A673 (cell line): ENCODE results near the gene ATRX. TPM values are rescaled to one million over a fixed set of nuclear protein-coding genes. Genes with fewer than 3 reads are reported as not detected.
"Not testable (repeated sequence)": the region's sequence is repeated elsewhere in the genome, so short reads cannot be mapped to it uniquely, and the experiment has no call there.

Experiments used
- BruUV-seq: library from RNA; stranded (reverse); fragments of 400-500 nt; replicated peaks from 2 replicates; lab custom pipeline; 2021; lab: Mats Ljungman, UMichigan
- CTCF ChIA-PET: fragments of 300-600 bp; sonication (Branson Sonifier 250); formaldehyde crosslinking; loops from one replicate; lab custom pipeline; 2022; ENCODE audit warnings: antibody characterized with exemption; lab: Charles Lee
- POLR2A ChIA-PET: fragments of 300-600 bp; sonication (Branson Sonifier 250); formaldehyde crosslinking; loops from one replicate; lab custom pipeline; 2022; ENCODE audit warnings: antibody characterized with exemption; ENCODE audit not compliant: low non-redundant PET; lab: Charles Lee
- DNase-seq: peaks from one replicate; pipeline ENCODE4 v3.0.0-alpha.2; 2015; ENCODE audit warnings: low spot score
- H3K27ac ChIP-seq: fragments of 200-600 bp; sonication (generic); 2 replicates; pipeline ENCODE4 v1.5.1; 2016; ENCODE audit warnings: mixed run types, low read depth, mild to moderate bottlenecking, mixed read lengths, antibody characterized with exemption, low read length; ENCODE audit not compliant: poor library complexity, severe bottlenecking
- H3K27me3 ChIP-seq: fragments of 200-600 bp; sonication (generic); replicated peaks from 2 replicates; pipeline ENCODE4 v1.6.1; 2017; ENCODE audit warnings: mixed run types, low read depth, mild to moderate bottlenecking, mixed read lengths, antibody characterized with exemption, low read length; ENCODE audit not compliant: insufficient read depth, poor library complexity
- H3K36me3 ChIP-seq: fragments of 200-600 bp; sonication (generic); 2 replicates; pipeline ENCODE4 v1.6.1; 2016; ENCODE audit warnings: mixed run types, mild to moderate bottlenecking, mixed read lengths, antibody characterized with exemption, low read length; ENCODE audit not compliant: insufficient read depth, poor library complexity, severe bottlenecking
- H3K4me1 ChIP-seq: fragments of 200-600 bp; sonication (generic); 2 replicates; pipeline ENCODE4 v1.6.1; 2017; ENCODE audit warnings: mixed run types, mild to moderate bottlenecking, mixed read lengths, antibody characterized with exemption, low read length; ENCODE audit not compliant: insufficient read depth, poor library complexity, severe bottlenecking
- H3K4me3 ChIP-seq: fragments of 200-600 bp; sonication (generic); 2 replicates; pipeline ENCODE4 v1.5.1; 2016; ENCODE audit warnings: low read depth, mixed run types, mild to moderate bottlenecking, mixed read lengths, low read length; ENCODE audit not compliant: poor library complexity, severe bottlenecking
- H3K9me3 ChIP-seq: fragments of 200-600 bp; sonication (generic); 2 replicates; pipeline ENCODE4 v1.6.1; 2016; ENCODE audit warnings: mixed run types, low read depth, mild to moderate bottlenecking, mixed read lengths, antibody characterized with exemption, low read length; ENCODE audit not compliant: poor library complexity, severe bottlenecking
- EZH2 ChIP-seq: fragments of 200-600 bp; sonication (generic); IDR thresholded peaks from 2 replicates; pipeline ENCODE4 v1.6.1; 2017; ENCODE audit warnings: borderline replicate concordance, low read depth, mild to moderate bottlenecking, mixed read lengths, antibody characterized with exemption, low read length; ENCODE audit not compliant: poor library complexity, severe bottlenecking
- intact Hi-C: fragments of 100-400 bp; cut with micrococcal nuclease; formaldehyde crosslinking; loops from one replicate; pipeline ENCODE4 v1.10.0; 2022; ENCODE audit not compliant: unreplicated experiment
- total RNA-seq: library from RNA; stranded (reverse); gene quantifications from 2 replicates; pipeline ENCODE4 v1.2.3, GENCODE V29; 2021
- TF ChIP-seq, protein P1 (sequence below): fragments of 300-800, 200-600 bp; sonication (generic); conservative IDR thresholded peaks from 2 replicates; pipeline ENCODE4 v1.5.1; 2017; ENCODE audit warnings: low read depth, mild to moderate bottlenecking, antibody characterized with exemption, low read length, moderate library complexity, mixed read lengths

Gene ATRX
- total RNA-seq, 1 experiment from 2014 or later, result 101 TPM

- Histone ChIP-seq H3K36me3 (peaks cover 15% of the 10 kb centered on the region), H3K4me3 (no peak overlapping the region), H3K9me3 (no peaks in the 10 kb centered on the region), H3K27ac (no peak overlapping the region), H3K4me1 (no peaks in the 10 kb centered on the region), H3K27me3 (no peaks in the 10 kb centered on the region)
- intact Hi-C loops, result no loop called here
- no peak for TF ChIP-seq EZH2
- TF ChIP-seq, protein P1, sequence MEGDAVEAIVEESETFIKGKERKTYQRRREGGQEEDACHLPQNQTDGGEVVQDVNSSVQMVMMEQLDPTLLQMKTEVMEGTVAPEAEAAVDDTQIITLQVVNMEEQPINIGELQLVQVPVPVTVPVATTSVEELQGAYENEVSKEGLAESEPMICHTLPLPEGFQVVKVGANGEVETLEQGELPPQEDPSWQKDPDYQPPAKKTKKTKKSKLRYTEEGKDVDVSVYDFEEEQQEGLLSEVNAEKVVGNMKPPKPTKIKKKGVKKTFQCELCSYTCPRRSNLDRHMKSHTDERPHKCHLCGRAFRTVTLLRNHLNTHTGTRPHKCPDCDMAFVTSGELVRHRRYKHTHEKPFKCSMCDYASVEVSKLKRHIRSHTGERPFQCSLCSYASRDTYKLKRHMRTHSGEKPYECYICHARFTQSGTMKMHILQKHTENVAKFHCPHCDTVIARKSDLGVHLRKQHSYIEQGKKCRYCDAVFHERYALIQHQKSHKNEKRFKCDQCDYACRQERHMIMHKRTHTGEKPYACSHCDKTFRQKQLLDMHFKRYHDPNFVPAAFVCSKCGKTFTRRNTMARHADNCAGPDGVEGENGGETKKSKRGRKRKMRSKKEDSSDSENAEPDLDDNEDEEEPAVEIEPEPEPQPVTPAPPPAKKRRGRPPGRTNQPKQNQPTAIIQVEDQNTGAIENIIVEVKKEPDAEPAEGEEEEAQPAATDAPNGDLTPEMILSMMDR, result no peak
- ChIA-PET POLR2A (no interaction called here), CTCF (no interaction called here)
- no peak for DNase-seq
- no TSS peak for BruUV-seq
Observed at GRCh38 chrX:77689376-77689775, 96.6 kb downstream of the ATRX start.

- peaks cover 26% of the 10 kb centered on the region for H3K36me3 ChIP-seq
Observed at GRCh38 chrX:77685683-77686082, 100.3 kb downstream of the ATRX start.

GRCh38 chrX:77679144-77679543, 106.9 kb downstream of the ATRX start:
- intact Hi-C loops, result no loop called here
- H3K4me3 ChIP-seq, result no peak overlapping the region
- H3K4me1 ChIP-seq, result peaks cover 7% of the 10 kb centered on the region
- no peak for TF ChIP-seq EZH2
- TF ChIP-seq, protein P1, result no peak
- POLR2A ChIA-PET, result no interaction called here
- no peak overlapping the region for H3K27ac ChIP-seq
- DNase-seq, result no peak
- no peaks in the 10 kb centered on the region for H3K9me3 ChIP-seq
- CTCF ChIA-PET, result no interaction called here
- H3K36me3 ChIP-seq, result peaks cover 11% of the 10 kb centered on the region
- BruUV-seq, result no TSS peak
- no peaks in the 10 kb centered on the region for H3K27me3 ChIP-seq

More at GRCh38 chrX:77685683-77686082, 100.3 kb downstream of the ATRX start:
- DNase-seq, H3K4me1 ChIP-seq, H3K27me3 ChIP-seq, BruUV-seq, H3K27ac ChIP-seq, POLR2A ChIA-PET, CTCF ChIA-PET, intact Hi-C loops, H3K4me3 ChIP-seq, H3K9me3 ChIP-seq: not testable (repeated sequence)

- Histone ChIP-seq H3K9me3 (no peaks in the 10 kb centered on the region), H3K27me3 (no peaks in the 10 kb centered on the region), H3K27ac (no peak overlapping the region), H3K4me1 (peaks cover 7% of the 10 kb centered on the region), H3K36me3 (peaks cover 3% of the 10 kb centered on the region), H3K4me3 (no peak overlapping the region)
- intact Hi-C loops, result no loop called here
- CTCF ChIA-PET, result no interaction called here
- no peak for TF ChIP-seq EZH2
- DNase-seq, result no peak
- POLR2A ChIA-PET, result no interaction called here
- no TSS peak for BruUV-seq
Observed at GRCh38 chrX:77675986-77676385, 110.0 kb downstream of the ATRX start.
